PFSK-1 (cell line): ENCODE data around the gene KDM5A.

Experiments used
- POLR2AphosphoS5 ChIP-seq: IDR thresholded peaks from 2 replicates; pipeline ENCODE4 v1.6.1; 2012; ENCODE audit warnings: low read depth, mild to moderate bottlenecking, control low read depth, low read length, moderate library complexity
- REST ChIP-seq, 2 experiments: IDR thresholded peaks; 2 replicates each; pipeline versions ENCODE4 v1.6.1 to v1.8.0; 2011 to 2012; ENCODE audit warnings: low read depth in 2 of 2, low read length in 2 of 2, control low read depth in 1 of 2, inconsistent platforms in 1 of 2, mild to moderate bottlenecking in 1 of 2, moderate library complexity in 1 of 2; ENCODE audit not compliant: insufficient read depth in 1 of 2
- SIN3A ChIP-seq: IDR thresholded peaks from 2 replicates; pipeline ENCODE4 v1.6.1; 2012; ENCODE audit warnings: mild to moderate bottlenecking, low read length, moderate library complexity, borderline replicate concordance; ENCODE audit not compliant: insufficient read depth
- TAF1 ChIP-seq: IDR thresholded peaks from 2 replicates; pipeline ENCODE4 v1.6.1; 2012; ENCODE audit warnings: low read length, control low read depth, borderline replicate concordance; ENCODE audit not compliant: insufficient read depth

- TF ChIP-seq POLR2AphosphoS5 (no peak), SIN3A (no peak), TAF1 (no peak), REST (IDR thresholded peaks at IDR 0.05; ENCODE audit: insufficient read depth in 1 of 2, low read depth in 2 of 2, low read length in 2 of 2) (no peak)
Observed at GRCh38 chr12:252636-253035, 136.5 kb downstream of the KDM5A start.
